Astrocyte of the spinal cord (primary cell): Measurements from ENCODE around the gene SLC12A8.

ENCODE experiments used
- DNase-seq: peaks from one replicate; pipeline ENCODE4 v3.0.0; 2011; ENCODE audit warnings: low read depth, low spot score
- H3K4me3 ChIP-seq: 2 replicates; pipeline ENCODE4 v1.5.1; 2011; ENCODE audit warnings: low read depth, mild to moderate bottlenecking, low read length, moderate library complexity
- CTCF ChIP-seq: IDR thresholded peaks from 2 replicates; pipeline ENCODE4 v1.5.1; 2012; ENCODE audit warnings: low read depth, mild to moderate bottlenecking, low read length, inconsistent platforms
- in situ Hi-C: cut with HindIII; loops from 2 replicates; pipeline ENCODE4 v1.10.0; 2017; ENCODE audit warnings: low sequenced_read_pairs

SLC12A8 gene

GRCh38 chr3:125191256-125191655 lies 21.3 kb downstream of the SLC12A8 start:
- DNase-seq: peak; percentile 40
- in situ Hi-C loops: no loop called here
- H3K4me3 ChIP-seq: no peak overlapping the region
- TF ChIP-seq CTCF: no peak

GRCh38 chr3:125190786-125191185 lies 21.8 kb downstream of the SLC12A8 start:
- no peak overlapping the region for H3K4me3 ChIP-seq
- in situ Hi-C loops: no loop called here
- TF ChIP-seq CTCF: no peak
- DNase-seq: no peak

- H3K4me3 ChIP-seq: no peak overlapping the region
- no peak for TF ChIP-seq CTCF
- DNase-seq: no peak
- in situ Hi-C loops: no loop called here
Observed at GRCh38 chr3:125189378-125190165, 23.0 kb downstream of the SLC12A8 start.

DNA sequence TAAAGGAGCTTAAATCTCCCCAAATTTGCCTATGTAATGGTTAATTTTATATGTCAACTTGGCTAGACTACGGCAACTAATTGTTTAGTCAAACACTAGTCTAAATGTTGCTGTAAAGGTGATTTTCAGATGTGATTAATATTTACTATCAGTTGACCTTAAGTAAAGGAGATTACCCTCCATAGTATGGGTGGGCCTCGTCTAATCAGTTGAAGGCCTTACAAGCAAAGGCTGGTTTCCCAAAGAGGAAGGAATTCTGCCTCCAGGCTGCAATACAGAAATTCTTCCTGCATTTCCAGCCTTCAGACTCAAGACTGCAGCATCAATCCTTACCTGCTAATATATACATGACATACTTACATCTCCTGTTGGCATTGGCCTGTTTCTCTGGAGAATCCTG lies 23.6 kb downstream of the SLC12A8 start:
- no peak for DNase-seq
- in situ Hi-C loops: no loop called here
- no peak overlapping the region for H3K4me3 ChIP-seq
- no peak for TF ChIP-seq CTCF

DNA sequence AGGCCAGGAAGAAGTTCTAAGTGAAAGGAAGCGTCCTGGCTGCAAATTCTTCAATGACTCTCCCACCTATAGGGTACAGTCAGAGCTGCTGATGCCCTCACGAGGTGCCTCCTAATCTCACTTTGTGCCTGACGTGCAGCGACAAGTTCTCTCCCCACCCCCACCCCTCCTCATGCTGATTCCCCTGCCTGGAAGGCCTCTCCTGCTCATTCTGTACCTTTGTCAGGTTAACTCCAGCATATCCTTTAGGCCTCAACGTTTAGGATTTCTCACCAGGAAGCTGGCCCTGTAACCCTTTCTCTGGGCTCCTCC lies 25.0 kb downstream of the SLC12A8 start:
- no peak for DNase-seq
- in situ Hi-C loops: no loop called here
- TF ChIP-seq CTCF: no peak
- no peak overlapping the region for H3K4me3 ChIP-seq

DNA sequence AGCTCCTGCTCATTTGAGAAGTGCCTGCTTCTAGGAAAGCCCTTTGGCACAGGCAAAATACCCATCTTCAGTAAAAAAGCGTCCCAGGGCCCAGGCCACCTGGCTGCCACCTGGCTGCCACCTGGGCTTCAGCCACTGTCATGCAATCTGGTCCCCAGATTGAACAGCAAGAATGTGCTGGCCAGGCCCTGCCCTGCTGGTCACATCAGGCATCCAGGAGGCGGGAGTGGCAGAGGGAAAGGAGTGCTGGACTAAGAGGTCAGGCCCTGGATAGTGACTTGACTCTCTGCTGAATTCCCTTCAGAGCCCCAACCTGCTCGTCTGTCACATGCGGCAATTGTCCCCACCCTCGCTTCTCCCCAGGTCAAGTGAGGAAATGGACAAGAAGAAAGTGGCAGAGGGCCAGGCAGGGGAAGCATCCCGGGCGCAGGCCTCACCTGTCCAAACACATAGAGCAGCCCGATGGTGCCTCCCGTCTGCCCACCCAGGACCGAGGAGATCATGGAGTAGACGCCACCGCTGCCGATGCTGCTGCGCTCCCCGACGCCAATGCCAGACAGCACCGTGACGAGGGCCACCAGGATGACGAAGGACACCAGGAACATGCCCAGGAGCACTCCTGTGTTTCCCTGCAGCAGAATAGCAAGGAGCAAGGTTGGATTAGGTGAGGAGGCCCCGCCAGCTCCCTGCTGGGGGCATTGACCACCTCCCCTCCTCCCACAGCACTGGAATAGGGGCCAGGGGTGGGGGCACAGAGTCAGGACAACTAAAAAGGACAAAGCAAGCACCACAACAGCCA lies 25.5 kb downstream of the SLC12A8 start:
- no peak overlapping the region for H3K4me3 ChIP-seq
- no peak for TF ChIP-seq CTCF
- in situ Hi-C loops: no loop called here
- no peak for DNase-seq
